GM15510 (cell line): ENCODE results near the gene PPP1R12A.

ENCODE experiments used
- POLR2A ChIP-seq: IDR thresholded peaks from 3 replicates; pipeline ENCODE4 v1.6.1; 2011; ENCODE audit warnings: borderline replicate concordance; ENCODE audit not compliant: insufficient read length; ENCODE audit errors: extremely low read depth

Gene PPP1R12A

GRCh38 chr12:79944565-79944964 lies 9.7 kb upstream of the PPP1R12A start:
- TF ChIP-seq POLR2A: no peak

- TF ChIP-seq POLR2A: no peak
Measured at GRCh38 chr12:79939728-79940310, 4.9 kb upstream of the PPP1R12A start.

GRCh38 chr12:79938843-79939242 lies 3.9 kb upstream of the PPP1R12A start:
- TF ChIP-seq POLR2A: no peak

GRCh38 chr12:79936670-79937069 lies 1.8 kb upstream of the PPP1R12A start:
- no peak for TF ChIP-seq POLR2A

- TF ChIP-seq POLR2A: no peak
Measured at GRCh38 chr12:79935624-79936345, 888 bp upstream of the PPP1R12A start.

GRCh38 chr12:79934281-79935020 lies 446 bp downstream of the PPP1R12A start:
- TF ChIP-seq POLR2A: no peak

GRCh38 chr12:79933532-79934264 lies 1.2 kb downstream of the PPP1R12A start:
- TF ChIP-seq POLR2A: no peak

- no peak for TF ChIP-seq POLR2A
Measured at GRCh38 chr12:79933043-79933442, 1.9 kb downstream of the PPP1R12A start.

GRCh38 chr12:79932357-79932756 lies 2.5 kb downstream of the PPP1R12A start:
- TF ChIP-seq POLR2A: no peak

GRCh38 chr12:79929065-79929464 lies 5.8 kb downstream of the PPP1R12A start:
- no peak for TF ChIP-seq POLR2A

GRCh38 chr12:79927772-79928474 lies 7.0 kb downstream of the PPP1R12A start:
- no peak for TF ChIP-seq POLR2A

GRCh38 chr12:79926951-79927350 lies 7.9 kb downstream of the PPP1R12A start:
- no peak for TF ChIP-seq POLR2A

GRCh38 chr12:79925492-79925891 lies 9.4 kb downstream of the PPP1R12A start:
- no peak for TF ChIP-seq POLR2A

- no peak for TF ChIP-seq POLR2A
Measured at GRCh38 chr12:79921786-79922185, 13.1 kb downstream of the PPP1R12A start.
